ENCODE measurements around the gene SLC16A12. TPM values are rescaled to one million over a fixed set of nuclear protein-coding genes. Genes with fewer than 3 reads are reported as not detected.

Gene SLC16A12
- polyA plus RNA-seq, 1 donor (not counting 4 experiments of a cell fraction or from before 2014, with no cell fraction given), result 0.10 TPM

GRCh38 chr10:89518876-89519842 is 16.2 kb downstream of the SLC16A12 start:
- FAIRE-seq (no peak), DNase-seq (ENCODE audit: low read depth, low spot score) (no peak)
- Histone ChIP-seq H3K36me3 (ENCODE audit: control insufficient read depth in 2 of 2, extremely low read depth in 1 of 2, insufficient read depth in 2 of 2, low read length in 2 of 2) (no peaks in the 10 kb centered on the region), H4K20me1 (ENCODE audit: control insufficient read depth, extremely low read depth, insufficient read depth, low read length) (no peaks in the 10 kb centered on the region), H3K27ac (ENCODE audit: control insufficient read depth, insufficient read depth, low read length) (no peak overlapping the region), H3K27me3 (ENCODE audit: control insufficient read depth, extremely low read depth, insufficient read depth, low read length) (no peaks in the 10 kb centered on the region), H3K79me2 (ENCODE audit: control insufficient read depth, insufficient read depth, low read length) (no peaks in the 10 kb centered on the region), H2AFZ (ENCODE audit: control insufficient read depth, low read length) (no peak overlapping the region), H3K4me3 (ENCODE audit: control insufficient read depth in 2 of 3, extremely low read depth in 1 of 3, insufficient read depth in 2 of 3, low read depth in 1 of 3, low read length in 3 of 3) (no peak overlapping the region), H3K4me2 (ENCODE audit: control insufficient read depth, extremely low read depth, insufficient read depth, low read depth, low read length) (no peak overlapping the region), H3K9me1 (ENCODE audit: control insufficient read depth, extremely low read depth, insufficient read depth, low read length) (no peaks in the 10 kb centered on the region), H3K4me1 (ENCODE audit: control insufficient read depth, extremely low read depth, insufficient read depth, low read length) (peaks cover 21% of the 10 kb centered on the region), H3K9ac (ENCODE audit: control insufficient read depth, extremely low read depth, insufficient read depth, low read length) (no peak overlapping the region), H3K9me3 (ENCODE audit: control insufficient read depth, low read depth, low read length) (no peaks in the 10 kb centered on the region)
- no peak for TF ChIP-seq EZH2 (IDR thresholded peaks at IDR 0.05; ENCODE audit: low read length)
- TF ChIP-seq CTCF (optimal IDR thresholded peaks at IDR 0.05 in 1 of 3, IDR thresholded peaks at IDR 0.05 in 1 of 3, conservative IDR thresholded peaks at IDR 0.05 in 1 of 3; ENCODE audit: extremely low read depth in 1 of 3, insufficient read depth in 2 of 3, low read length in 3 of 3), result no peak
- dilution Hi-C loops (cut with MboI; ENCODE audit: extremely low pct_ligation_motif_present, low sequenced_read_pairs), result no loop called here

- peak; percentile 17 for FAIRE-seq
- no peaks in the 10 kb centered on the region for H3K27me3 ChIP-seq (ENCODE audit: control insufficient read depth, extremely low read depth, insufficient read depth, low read length)
- no peak overlapping the region for H3K4me3 ChIP-seq (ENCODE audit: control insufficient read depth in 2 of 3, extremely low read depth in 1 of 3, insufficient read depth in 2 of 3, low read depth in 1 of 3, low read length in 3 of 3)
- H3K36me3 ChIP-seq (ENCODE audit: control insufficient read depth in 2 of 2, extremely low read depth in 1 of 2, insufficient read depth in 2 of 2, low read length in 2 of 2), result no peaks in the 10 kb centered on the region
- H3K4me2 ChIP-seq (ENCODE audit: control insufficient read depth, extremely low read depth, insufficient read depth, low read depth, low read length), result no peak overlapping the region
- peak overlapping the region; percentile 17 for H2AFZ ChIP-seq (ENCODE audit: control insufficient read depth, low read length)
- H3K9me1 ChIP-seq (ENCODE audit: control insufficient read depth, extremely low read depth, insufficient read depth, low read length), result no peaks in the 10 kb centered on the region
- dilution Hi-C loops (cut with MboI; ENCODE audit: extremely low pct_ligation_motif_present, low sequenced_read_pairs), result no loop called here
- no peak overlapping the region for H3K9ac ChIP-seq (ENCODE audit: control insufficient read depth, extremely low read depth, insufficient read depth, low read length)
- peaks cover 21% of the 10 kb centered on the region for H3K4me1 ChIP-seq (ENCODE audit: control insufficient read depth, extremely low read depth, insufficient read depth, low read length)
- TF ChIP-seq CTCF (optimal IDR thresholded peaks at IDR 0.05 in 1 of 3, IDR thresholded peaks at IDR 0.05 in 1 of 3, conservative IDR thresholded peaks at IDR 0.05 in 1 of 3; ENCODE audit: extremely low read depth in 1 of 3, insufficient read depth in 2 of 3, low read length in 3 of 3) (no peak), EZH2 (IDR thresholded peaks at IDR 0.05; ENCODE audit: low read length) (no peak)
- H3K27ac ChIP-seq (ENCODE audit: control insufficient read depth, insufficient read depth, low read length), result no peak overlapping the region
- DNase-seq (ENCODE audit: low read depth, low spot score), result no peak
- no peaks in the 10 kb centered on the region for H3K79me2 ChIP-seq (ENCODE audit: control insufficient read depth, insufficient read depth, low read length)
- no peaks in the 10 kb centered on the region for H4K20me1 ChIP-seq (ENCODE audit: control insufficient read depth, extremely low read depth, insufficient read depth, low read length)
- no peaks in the 10 kb centered on the region for H3K9me3 ChIP-seq (ENCODE audit: control insufficient read depth, low read depth, low read length)
Measured at GRCh38 chr10:89518108-89518507, 17.3 kb downstream of the SLC16A12 start.

Data from keratinocyte (primary cell).